ENCODE results near the gene LDB1. TPM values are rescaled to one million over a fixed set of nuclear protein-coding genes. Genes with fewer than 3 reads are reported as not detected.

The LDB1 gene
- total RNA-seq = 100 to 1,000 TPM in 1 of 8 experiments, 10 to 100 TPM in 7; 36.7 to 132 (median 85.4) TPM

- in situ Hi-C loops (cut with MboI; ENCODE audit: low pct_unique_long_range_greater_than_20kb in 2 of 9, low sequenced_read_pairs in 9 of 9, unreplicated experiment in 9 of 9) = no loop called here
- WGBS, 10 experiments = 0% methylated on average over 4 of the region's 104 CpGs; no CpG with 5 or more reads in 9 of the 10 experiments
- ATAC-seq (replicated peaks in 6 of 8) = peak; percentile 64 to 77 (median 67)
Observed at GRCh38 chr10:102120142-102120990, at the start of gene LDB1. LDB1 (minus strand) TSS chr10:102120368; CDS start chr10:102120110, 258 bp downstream.

GRCh38 chr10:102167861-102168260, 47.7 kb upstream of the LDB1 start:
- Histone ChIP-seq H3K4me1 (replicated peaks in 1 of 2) (no peaks in the 10 kb centered on the region), H3K27ac (no peak overlapping the region), H3K4me3 (no peak overlapping the region)
- WGBS, 10 experiments = 0 to 60% (median 25%) methylated on average over 1 of the region's 1 CpG; no CpG with 5 or more reads in 4 of the 10 experiments
- no peak for ATAC-seq (replicated peaks in 6 of 8)
- in situ Hi-C loops (cut with MboI; ENCODE audit: low pct_unique_long_range_greater_than_20kb in 2 of 9, low sequenced_read_pairs in 9 of 9, unreplicated experiment in 9 of 9) = no loop called here

More at GRCh38 chr10:102120142-102120990, at the start of gene LDB1:
- Histone ChIP-seq H3K27ac (peak within 1 kb of the TSS; percentile 94), H3K4me3 (peak within 1 kb of the TSS; percentile 47 to 73 (median 53)), H3K4me1 (replicated peaks in 1 of 2) (peaks cover 34 to 39% of the 10 kb centered on the region in 2 donors)

- ATAC-seq (replicated peaks in 6 of 8) = no peak
- in situ Hi-C loops (cut with MboI; ENCODE audit: low pct_unique_long_range_greater_than_20kb in 2 of 9, low sequenced_read_pairs in 9 of 9, unreplicated experiment in 9 of 9) = no loop called here
- WGBS, 10 experiments = 50 to 95% (median 77%) methylated on average over 2 to 4 of the region's 4 CpGs; no CpG with 5 or more reads in 4 of the 10 experiments
- no peak overlapping the region for H3K27ac ChIP-seq
- H3K4me3 ChIP-seq = no peak overlapping the region
- H3K4me1 ChIP-seq (replicated peaks in 1 of 2) = no peaks in the 10 kb centered on the region
Observed at GRCh38 chr10:102163342-102163989, 43.3 kb upstream of the LDB1 start.

- Histone ChIP-seq H3K27ac (no peak overlapping the region), H3K4me1 (replicated peaks in 1 of 2) (no peaks in the 10 kb centered on the region), H3K4me3 (no peak overlapping the region)
- WGBS, 10 experiments = 60 to 100% (median 85%) methylated on average over 1 to 2 of the region's 4 CpGs; no CpG with 5 or more reads in 4 of the 10 experiments
- in situ Hi-C loops (cut with MboI; ENCODE audit: low pct_unique_long_range_greater_than_20kb in 2 of 9, low sequenced_read_pairs in 9 of 9, unreplicated experiment in 9 of 9) = no loop called here
- peak in 4 of 8 experiments; percentile 4 to 18 (median 8) for ATAC-seq (replicated peaks in 6 of 8)
Observed at GRCh38 chr10:102159831-102160230, 39.7 kb upstream of the LDB1 start.

GRCh38 chr10:102159051-102159597, 39.0 kb upstream of the LDB1 start:
- Histone ChIP-seq H3K4me3 (no peak overlapping the region), H3K4me1 (replicated peaks in 1 of 2) (no peaks in the 10 kb centered on the region), H3K27ac (no peak overlapping the region)
- peak in 1 of 8 experiments; percentile 12 for ATAC-seq (replicated peaks in 6 of 8)
- in situ Hi-C loops (cut with MboI; ENCODE audit: low pct_unique_long_range_greater_than_20kb in 2 of 9, low sequenced_read_pairs in 9 of 9, unreplicated experiment in 9 of 9) = no loop called here
- 72 to 100% (median 88%) methylated on average over 1 to 3 of the region's 5 CpGs; no CpG with 5 or more reads in 5 of the 10 experiments for WGBS, 10 experiments

GRCh38 chr10:102157224-102157623, 37.1 kb upstream of the LDB1 start:
- ATAC-seq (replicated peaks in 6 of 8) = no peak
- 75 to 100% (median 86%) methylated on average over 1 to 3 of the region's 3 CpGs; no CpG with 5 or more reads in 4 of the 10 experiments for WGBS, 10 experiments
- no peak overlapping the region for H3K27ac ChIP-seq

GRCh38 chr10:102154466-102155116, 34.4 kb upstream of the LDB1 start:
- no peak overlapping the region for H3K27ac ChIP-seq
- in situ Hi-C loops (cut with MboI; ENCODE audit: low pct_unique_long_range_greater_than_20kb in 2 of 9, low sequenced_read_pairs in 9 of 9, unreplicated experiment in 9 of 9) = no loop called here
- peaks cover 7 to 9% of the 10 kb centered on the region in 2 donors for H3K4me1 ChIP-seq (replicated peaks in 1 of 2)
- ATAC-seq (replicated peaks in 6 of 8) = no peak
- H3K4me3 ChIP-seq = no peak overlapping the region
- 94 to 100% (median 96%) methylated on average over 1 to 11 of the region's 11 CpGs; no CpG with 5 or more reads in 4 of the 10 experiments for WGBS, 10 experiments

More at GRCh38 chr10:102157224-102157623, 37.1 kb upstream of the LDB1 start:
- Histone ChIP-seq H3K4me3 (no peak overlapping the region), H3K4me1 (replicated peaks in 1 of 2) (peaks cover 7 to 9% of the 10 kb centered on the region in 2 donors)
- in situ Hi-C loops (cut with MboI; ENCODE audit: low pct_unique_long_range_greater_than_20kb in 2 of 9, low sequenced_read_pairs in 9 of 9, unreplicated experiment in 9 of 9) = no loop called here

- no peak for ATAC-seq (replicated peaks in 6 of 8)
- in situ Hi-C loops (cut with MboI; ENCODE audit: low pct_unique_long_range_greater_than_20kb in 2 of 9, low sequenced_read_pairs in 9 of 9, unreplicated experiment in 9 of 9) = no loop called here
- Histone ChIP-seq H3K27ac (peak overlapping the region; percentile 85 to 94), H3K4me3 (peak overlapping the region; percentile 63 to 85 (median 72)), H3K4me1 (replicated peaks in 1 of 2) (peaks cover 7 to 9% of the 10 kb centered on the region in 2 donors)
- WGBS, 10 experiments = 0 to 52% (median 20%) methylated on average over 2 to 5 of the region's 5 CpGs
Observed at GRCh38 chr10:102153093-102153620, 33.0 kb upstream of the LDB1 start.

- ATAC-seq (replicated peaks in 6 of 8) = peak in 7 of 8 experiments; percentile 12 to 27 (median 24)
- in situ Hi-C loops (cut with MboI; ENCODE audit: low pct_unique_long_range_greater_than_20kb in 2 of 9, low sequenced_read_pairs in 9 of 9, unreplicated experiment in 9 of 9) = no loop called here
- H3K4me3 ChIP-seq = peak overlapping the region; percentile 63 to 85 (median 72)
- peaks cover 7 to 9% of the 10 kb centered on the region in 2 donors for H3K4me1 ChIP-seq (replicated peaks in 1 of 2)
- H3K27ac ChIP-seq = peak overlapping the region; percentile 85 to 94
- 0 to 6% (median 0%) methylated on average over 1 to 7 of the region's 19 CpGs; no CpG with 5 or more reads in 4 of the 10 experiments for WGBS, 10 experiments
Observed at GRCh38 chr10:102152545-102152890, 32.4 kb upstream of the LDB1 start.

- Histone ChIP-seq H3K27ac (peak within 1 kb of the TSS; percentile 85 to 94), H3K4me1 (replicated peaks in 1 of 2) (peaks cover 7 to 9% of the 10 kb centered on the region in 2 donors), H3K4me3 (peak within 1 kb of the TSS; percentile 63 to 85 (median 72))
- in situ Hi-C loops (cut with MboI; ENCODE audit: low pct_unique_long_range_greater_than_20kb in 2 of 9, low sequenced_read_pairs in 9 of 9, unreplicated experiment in 9 of 9) = no loop called here
- 0 to 100% (median 6%) methylated on average over 1 to 25 of the region's 59 CpGs; no CpG with 5 or more reads in 2 of the 10 experiments for WGBS, 10 experiments
- ATAC-seq (replicated peaks in 6 of 8) = peak; percentile 88 to 97 (median 96)
Observed at GRCh38 chr10:102151774-102152544, 31.8 kb upstream of the LDB1 start, which contains the start of gene NOLC1. NOLC1 (plus strand) TSS chr10:102152389; CDS start chr10:102152411, 22 bp downstream.

GRCh38 chr10:102150970-102151773, 31.0 kb upstream of the LDB1 start:
- peaks cover 7 to 9% of the 10 kb centered on the region in 2 donors for H3K4me1 ChIP-seq (replicated peaks in 1 of 2)
- peak overlapping the region; percentile 8 to 72 for H3K27ac ChIP-seq
- no peak for ATAC-seq (replicated peaks in 6 of 8)
- in situ Hi-C loops (cut with MboI; ENCODE audit: low pct_unique_long_range_greater_than_20kb in 2 of 9, low sequenced_read_pairs in 9 of 9, unreplicated experiment in 9 of 9) = no loop called here
- 0 to 100% (median 49%) methylated on average over 1 to 2 of the region's 3 CpGs; no CpG with 5 or more reads in 3 of the 10 experiments for WGBS, 10 experiments
- peak overlapping the region in 4 of 5 donors; percentile 63 to 85 (median 75) for H3K4me3 ChIP-seq

Measured in motor neuron (in vitro differentiated cells).